HEK293T (cell line): ENCODE data around the gene TRIM2.

ENCODE experiments used
- BHLHE40 ChIP-seq: fragments of 450-650 bp; IDR thresholded peaks from 2 replicates; pipeline ENCODE4 v1.6.1; 2016; ENCODE audit warnings: mild to moderate bottlenecking, moderate library complexity, borderline replicate concordance
- FOXK2 ChIP-seq: fragments of 450-650 bp; IDR thresholded peaks from 2 replicates; pipeline ENCODE4 v1.6.1; 2016; ENCODE audit warnings: mild to moderate bottlenecking
- L3MBTL2 ChIP-seq: fragments of 450-650 bp; conservative IDR thresholded peaks from 2 replicates; pipeline ENCODE4 v1.6.1; 2016; ENCODE audit warnings: mild to moderate bottlenecking
- SP1 ChIP-seq: fragments of 450-650 bp; IDR thresholded peaks from 2 replicates; pipeline ENCODE4 v1.6.1; 2017

DNA sequence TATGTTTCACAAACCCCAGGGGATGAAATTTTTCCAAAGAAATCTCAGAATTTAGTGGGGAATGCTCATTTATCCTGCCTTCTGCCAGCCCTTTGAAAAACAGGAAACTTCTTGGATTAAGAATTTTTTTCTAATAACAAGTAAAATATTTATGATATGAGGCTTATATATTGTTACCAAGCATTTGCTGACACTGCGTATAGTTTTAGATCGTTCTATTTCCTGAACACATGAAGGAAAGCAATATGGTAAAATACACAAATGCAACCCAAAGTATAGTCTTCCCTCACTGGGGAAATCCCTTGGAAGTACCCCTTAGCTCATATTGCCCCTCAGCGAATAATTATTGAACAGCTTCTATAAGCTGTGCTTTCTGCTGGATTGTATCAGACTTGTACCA lies 85.9 kb downstream of the TRIM2 start:
- TF ChIP-seq FOXK2 = no peak
- no peak for TF ChIP-seq SP1
- TF ChIP-seq L3MBTL2 = no peak
- no peak for TF ChIP-seq BHLHE40
